ENCODE results near the gene ONECUT1. TPM values are rescaled to one million over a fixed set of nuclear protein-coding genes. Genes with fewer than 3 reads are reported as not detected.

The ONECUT1 gene
- total RNA-seq, 1 experiment from 2014 or later = not detected

GRCh38 chr15:52799145-52799811, 9.1 kb upstream of the ONECUT1 start:
- POLR2A ChIA-PET (ENCODE audit: unreplicated experiment) = no interaction called here

GRCh38 chr15:52798529-52799101, 8.5 kb upstream of the ONECUT1 start:
- no peaks in the 10 kb centered on the region for H3K4me1 ChIP-seq (replicated peaks; ENCODE audit: insufficient read depth)
- no peaks in the 10 kb centered on the region for H3F3A ChIP-seq (ENCODE audit: insufficient read depth, low read depth)
- H3K79me2 ChIP-seq (ENCODE audit: low read depth) = no peaks in the 10 kb centered on the region
- no peaks in the 10 kb centered on the region for H3K36me3 ChIP-seq (ENCODE audit: low read depth)
- H3K27me3 ChIP-seq (ENCODE audit: insufficient read depth, low read depth) = peaks cover 58% of the 10 kb centered on the region
- TF ChIP-seq CTCF (conservative IDR thresholded peaks at IDR 0.05) = no peak
- no peaks in the 10 kb centered on the region for H4K20me1 ChIP-seq (ENCODE audit: insufficient read depth)
- no peak overlapping the region for H3K27ac ChIP-seq
- H3K9me2 ChIP-seq (ENCODE audit: insufficient read depth) = no peaks in the 10 kb centered on the region
- DNase-seq = no peak
- H3K4me2 ChIP-seq = no peak overlapping the region
- no peaks in the 10 kb centered on the region for H3K9me3 ChIP-seq (ENCODE audit: insufficient read depth, low read depth)
- ChIA-PET CTCF (no interaction called here), POLR2A (ENCODE audit: unreplicated experiment) (no interaction called here)
- no TSS peak for BruUV-seq (replicated peaks)
- H2AFZ ChIP-seq = no peak overlapping the region
- intact Hi-C loops (cut with micrococcal nuclease; ENCODE audit: unreplicated experiment) = no loop called here
- no peak overlapping the region for H3K4me3 ChIP-seq

More at GRCh38 chr15:52799145-52799811, 9.1 kb upstream of the ONECUT1 start:
- no peak for DNase-seq
- Histone ChIP-seq H3K36me3 (ENCODE audit: low read depth) (no peaks in the 10 kb centered on the region), H3K9me3 (ENCODE audit: insufficient read depth, low read depth) (no peaks in the 10 kb centered on the region), H2AFZ (no peak overlapping the region), H4K20me1 (ENCODE audit: insufficient read depth) (no peaks in the 10 kb centered on the region), H3K79me2 (ENCODE audit: low read depth) (no peaks in the 10 kb centered on the region), H3F3A (ENCODE audit: insufficient read depth, low read depth) (no peaks in the 10 kb centered on the region), H3K27ac (no peak overlapping the region), H3K4me3 (no peak overlapping the region), H3K9me2 (ENCODE audit: insufficient read depth) (no peaks in the 10 kb centered on the region), H3K4me1 (replicated peaks; ENCODE audit: insufficient read depth) (no peaks in the 10 kb centered on the region), H3K4me2 (no peak overlapping the region), H3K27me3 (ENCODE audit: insufficient read depth, low read depth) (peaks cover 58% of the 10 kb centered on the region)
- intact Hi-C loops (cut with micrococcal nuclease; ENCODE audit: unreplicated experiment) = no loop called here
- no TSS peak for BruUV-seq (replicated peaks)
- CTCF ChIA-PET = no interaction called here
- no peak for TF ChIP-seq CTCF (conservative IDR thresholded peaks at IDR 0.05)
- TF ChIP-seq EZH2 (IDR thresholded peaks at IDR 0.05; ENCODE audit: low read depth) = no peak

- CTCF ChIA-PET = no interaction called here
- intact Hi-C loops (cut with micrococcal nuclease; ENCODE audit: unreplicated experiment) = no loop called here
- H3K27ac ChIP-seq = no peak overlapping the region
- no peaks in the 10 kb centered on the region for H3K79me2 ChIP-seq (ENCODE audit: low read depth)
- POLR2A ChIA-PET (ENCODE audit: unreplicated experiment) = no interaction called here
- no peaks in the 10 kb centered on the region for H4K20me1 ChIP-seq (ENCODE audit: insufficient read depth)
- no TSS peak for BruUV-seq (replicated peaks)
- H3K9me3 ChIP-seq (ENCODE audit: insufficient read depth, low read depth) = no peaks in the 10 kb centered on the region
- no peak overlapping the region for H3K4me2 ChIP-seq
- H3F3A ChIP-seq (ENCODE audit: insufficient read depth, low read depth) = no peaks in the 10 kb centered on the region
- no peaks in the 10 kb centered on the region for H3K36me3 ChIP-seq (ENCODE audit: low read depth)
- no peak overlapping the region for H3K4me3 ChIP-seq
- TF ChIP-seq EZH2 (IDR thresholded peaks at IDR 0.05; ENCODE audit: low read depth) (no peak), CTCF (conservative IDR thresholded peaks at IDR 0.05) (no peak)
- H3K27me3 ChIP-seq (ENCODE audit: insufficient read depth, low read depth) = peaks cover 57% of the 10 kb centered on the region
- H3K4me1 ChIP-seq (replicated peaks; ENCODE audit: insufficient read depth) = no peaks in the 10 kb centered on the region
- H2AFZ ChIP-seq = no peak overlapping the region
- no peak for DNase-seq
- no peaks in the 10 kb centered on the region for H3K9me2 ChIP-seq (ENCODE audit: insufficient read depth)
Measured at GRCh38 chr15:52797625-52798501, 7.7 kb upstream of the ONECUT1 start.
